GM18526 (cell line): ENCODE data around the gene LETM1.

ENCODE experiments used
- POLR2A ChIP-seq: IDR thresholded peaks from 3 replicates; pipeline ENCODE4 v1.6.1; 2011; ENCODE audit not compliant: insufficient read length; ENCODE audit errors: extremely low read depth

Gene LETM1

GRCh38 chr4:1864076-1865008 lies 8.4 kb upstream of the LETM1 start:
- TF ChIP-seq POLR2A: no peak

- no peak for TF ChIP-seq POLR2A
Measured at GRCh38 chr4:1863297-1864033, 7.5 kb upstream of the LETM1 start.

- no peak for TF ChIP-seq POLR2A
Measured at GRCh38 chr4:1862961-1863296, 7.0 kb upstream of the LETM1 start.

GRCh38 chr4:1862055-1862911 lies 6.3 kb upstream of the LETM1 start:
- TF ChIP-seq POLR2A: no peak

- TF ChIP-seq POLR2A: no peak
Measured at GRCh38 chr4:1859389-1859753, 3.4 kb upstream of the LETM1 start.

- TF ChIP-seq POLR2A: no peak
Measured at GRCh38 chr4:1857931-1858330, 2.0 kb upstream of the LETM1 start.

- no peak for TF ChIP-seq POLR2A
Measured at GRCh38 chr4:1856943-1857699, 1.2 kb upstream of the LETM1 start.

- no peak for TF ChIP-seq POLR2A
Measured at GRCh38 chr4:1855333-1856070, 454 bp downstream of the LETM1 start.

GRCh38 chr4:1854752-1855151 lies 1.2 kb downstream of the LETM1 start:
- no peak for TF ChIP-seq POLR2A

GRCh38 chr4:1852904-1853623 lies 2.9 kb downstream of the LETM1 start:
- TF ChIP-seq POLR2A: no peak

- TF ChIP-seq POLR2A: no peak
Measured at GRCh38 chr4:1851575-1852410, 4.2 kb downstream of the LETM1 start.

- no peak for TF ChIP-seq POLR2A
Measured at GRCh38 chr4:1851160-1851559, 4.8 kb downstream of the LETM1 start.

GRCh38 chr4:1850276-1850675 lies 5.7 kb downstream of the LETM1 start:
- TF ChIP-seq POLR2A: no peak
